IMR-90 (cell line): ENCODE measurements around the gene XIAP.

Experiments used
- CEBPB ChIP-seq: IDR thresholded peaks from 2 replicates; pipeline ENCODE4 v1.6.1; 2012; ENCODE audit warnings: low read depth, low read length, improper control_type of control experiment
- CTCF ChIP-seq: conservative IDR thresholded peaks from 2 replicates; pipeline ENCODE4 v1.5.1; 2012; ENCODE audit warnings: mild to moderate bottlenecking, low read depth, low read length, improper control_type of control experiment
- MAZ ChIP-seq: IDR thresholded peaks from 2 replicates; pipeline ENCODE4 v1.6.1; 2012; ENCODE audit warnings: low read depth, mild to moderate bottlenecking, low read length, improper control_type of control experiment, moderate library complexity, borderline replicate concordance
- MXI1 ChIP-seq: IDR thresholded peaks from 2 replicates; pipeline ENCODE4 v1.6.1; 2012; ENCODE audit warnings: low read depth, mild to moderate bottlenecking, low read length, moderate library complexity, borderline replicate concordance
- NFE2L2 ChIP-seq: fragments of 150-350 bp; IDR thresholded peaks from 2 replicates; pipeline ENCODE4 v1.6.1; 2016; ENCODE audit warnings: low read depth, mild to moderate bottlenecking, low read length
- POLR2A ChIP-seq: IDR thresholded peaks from 2 replicates; pipeline ENCODE4 v1.6.1; 2012; ENCODE audit warnings: mild to moderate bottlenecking, low read depth, low read length
- RAD21 ChIP-seq: IDR thresholded peaks from 2 replicates; pipeline ENCODE4 v1.6.1; 2012; ENCODE audit warnings: low read length, improper control_type of control experiment
- RCOR1 ChIP-seq: IDR thresholded peaks from 2 replicates; pipeline ENCODE4 v1.6.1; 2012; ENCODE audit warnings: mild to moderate bottlenecking, low read length, improper control_type of control experiment; ENCODE audit not compliant: insufficient replicate concordance
- USF2 ChIP-seq: fragments of 150-350 bp; IDR thresholded peaks from 2 replicates; pipeline ENCODE4 v1.6.1; 2017; ENCODE audit warnings: mild to moderate bottlenecking, antibody characterized with exemption, low read length, low read depth

DNA sequence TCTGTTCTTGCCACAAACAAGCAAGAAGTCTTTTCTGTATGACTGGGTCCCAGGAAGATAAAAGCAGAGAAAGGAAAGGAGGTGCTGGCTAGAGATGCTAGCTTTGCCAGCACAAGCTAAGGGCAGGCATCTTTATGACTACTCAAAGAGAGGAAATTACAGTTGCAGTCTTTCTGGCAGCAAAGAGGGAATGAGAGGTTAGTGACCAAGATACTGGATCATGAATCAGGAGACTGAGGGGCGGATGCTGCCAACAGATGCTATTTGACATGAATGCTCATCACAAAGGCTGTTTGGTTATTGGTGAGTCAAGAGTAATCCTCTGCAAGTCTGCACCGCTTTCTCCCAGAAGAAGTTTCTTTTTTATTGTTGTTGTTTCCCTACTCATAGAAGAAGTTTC is 5.5 kb upstream of the XIAP start:
- no peak for TF ChIP-seq CTCF
- TF ChIP-seq RAD21, result no peak
- no peak for TF ChIP-seq USF2
- no peak for TF ChIP-seq NFE2L2
- no peak for TF ChIP-seq RCOR1
- no peak for TF ChIP-seq POLR2A
- no peak for TF ChIP-seq CEBPB
- TF ChIP-seq MXI1, result no peak
- TF ChIP-seq MAZ, result no peak
